Measurements from ENCODE around the gene GPC5.

DNA sequence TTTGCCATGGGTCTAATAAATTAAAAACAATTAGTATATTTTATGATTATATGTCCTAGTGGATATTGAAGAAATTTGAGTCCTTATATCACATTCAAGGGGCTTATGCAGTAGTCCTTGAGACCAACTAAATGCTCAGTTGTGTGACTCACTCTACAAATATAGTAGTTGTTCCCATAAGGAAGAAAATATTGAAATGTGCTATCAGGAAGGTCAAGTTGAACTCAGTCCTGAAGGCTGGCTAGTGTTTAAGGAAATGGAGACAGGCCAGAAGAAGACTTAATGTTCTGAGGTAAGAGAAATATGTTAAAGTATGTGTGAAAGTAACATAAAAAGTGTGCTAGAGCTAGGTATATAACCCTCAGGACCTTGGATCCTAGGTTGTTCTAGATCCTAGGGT, 1062.1 kb downstream of the GPC5 start:
- TF ChIP-seq, protein P1, sequence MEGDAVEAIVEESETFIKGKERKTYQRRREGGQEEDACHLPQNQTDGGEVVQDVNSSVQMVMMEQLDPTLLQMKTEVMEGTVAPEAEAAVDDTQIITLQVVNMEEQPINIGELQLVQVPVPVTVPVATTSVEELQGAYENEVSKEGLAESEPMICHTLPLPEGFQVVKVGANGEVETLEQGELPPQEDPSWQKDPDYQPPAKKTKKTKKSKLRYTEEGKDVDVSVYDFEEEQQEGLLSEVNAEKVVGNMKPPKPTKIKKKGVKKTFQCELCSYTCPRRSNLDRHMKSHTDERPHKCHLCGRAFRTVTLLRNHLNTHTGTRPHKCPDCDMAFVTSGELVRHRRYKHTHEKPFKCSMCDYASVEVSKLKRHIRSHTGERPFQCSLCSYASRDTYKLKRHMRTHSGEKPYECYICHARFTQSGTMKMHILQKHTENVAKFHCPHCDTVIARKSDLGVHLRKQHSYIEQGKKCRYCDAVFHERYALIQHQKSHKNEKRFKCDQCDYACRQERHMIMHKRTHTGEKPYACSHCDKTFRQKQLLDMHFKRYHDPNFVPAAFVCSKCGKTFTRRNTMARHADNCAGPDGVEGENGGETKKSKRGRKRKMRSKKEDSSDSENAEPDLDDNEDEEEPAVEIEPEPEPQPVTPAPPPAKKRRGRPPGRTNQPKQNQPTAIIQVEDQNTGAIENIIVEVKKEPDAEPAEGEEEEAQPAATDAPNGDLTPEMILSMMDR (IDR thresholded peaks at IDR 0.05) = no peak
- no peak for TF ChIP-seq POLR2A (IDR thresholded peaks at IDR 0.05)

All from uterus (tissue), 2 donors.